Spleen (tissue), 7 donors: Measurements from ENCODE around the gene UNCX.

Experiments
- POLR2A ChIP-seq, 3 donors: fragments of 450-650 bp; IDR thresholded peaks; one replicate each; pipeline ENCODE4 v1.5.1; 2017; ENCODE audit warnings: antibody characterized with exemption in 3 of 3, mild to moderate bottlenecking in 1 of 3
- POLR2AphosphoS5 ChIP-seq, 3 donors: sonication (generic); formaldehyde crosslinking; IDR thresholded peaks; one replicate each; pipeline ENCODE4 v1.5.1; 2017; ENCODE audit warnings: antibody characterized with exemption in 3 of 3
- TF ChIP-seq, protein P1 (sequence below), 11 experiments: fragments of 200-600 bp in 7 of 11; fragments of 450-650 bp in 4 of 11; sonication (generic) in 4 of 11; IDR thresholded peaks in 8 of 11; conservative IDR thresholded peaks in 3 of 11; 1 replicate in 7 of 11; 2 replicates in 4 of 11; pipeline versions ENCODE4 v1.4.0 to v1.8.0; 2016 to 2021; ENCODE audit warnings: antibody characterized with exemption in 11 of 11, inconsistent platforms in 4 of 11, mild to moderate bottlenecking in 1 of 11
- donor health status: DM: no; HTN: no; CAD: no; lungs with moderate emphysema.
- donor health status: DM: no; HTN: no; CAD: no.
- donor health status: DM: no; HTN: no; CAD: no.

DNA sequence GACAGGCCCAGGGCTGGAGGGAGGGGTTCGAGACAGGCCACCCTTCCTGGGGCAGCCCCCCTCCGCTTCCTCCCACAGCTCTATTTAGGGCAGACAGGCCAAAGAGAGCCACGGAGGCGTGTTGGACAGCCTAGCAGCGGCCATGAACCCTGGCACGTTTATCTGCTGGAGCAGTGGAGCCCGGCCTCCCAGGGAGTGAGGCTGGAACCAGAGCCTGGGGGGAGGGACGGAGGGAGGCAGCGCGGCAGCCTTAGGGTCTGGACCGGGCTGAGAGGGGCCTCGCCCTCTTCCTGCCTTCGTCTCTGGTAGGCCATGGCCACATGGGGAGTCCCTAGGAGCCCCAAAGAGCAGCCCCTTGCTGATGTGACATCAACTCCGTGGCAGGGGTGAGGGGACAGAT lies 17.1 kb downstream of the UNCX start:
- TF ChIP-seq, protein P1, sequence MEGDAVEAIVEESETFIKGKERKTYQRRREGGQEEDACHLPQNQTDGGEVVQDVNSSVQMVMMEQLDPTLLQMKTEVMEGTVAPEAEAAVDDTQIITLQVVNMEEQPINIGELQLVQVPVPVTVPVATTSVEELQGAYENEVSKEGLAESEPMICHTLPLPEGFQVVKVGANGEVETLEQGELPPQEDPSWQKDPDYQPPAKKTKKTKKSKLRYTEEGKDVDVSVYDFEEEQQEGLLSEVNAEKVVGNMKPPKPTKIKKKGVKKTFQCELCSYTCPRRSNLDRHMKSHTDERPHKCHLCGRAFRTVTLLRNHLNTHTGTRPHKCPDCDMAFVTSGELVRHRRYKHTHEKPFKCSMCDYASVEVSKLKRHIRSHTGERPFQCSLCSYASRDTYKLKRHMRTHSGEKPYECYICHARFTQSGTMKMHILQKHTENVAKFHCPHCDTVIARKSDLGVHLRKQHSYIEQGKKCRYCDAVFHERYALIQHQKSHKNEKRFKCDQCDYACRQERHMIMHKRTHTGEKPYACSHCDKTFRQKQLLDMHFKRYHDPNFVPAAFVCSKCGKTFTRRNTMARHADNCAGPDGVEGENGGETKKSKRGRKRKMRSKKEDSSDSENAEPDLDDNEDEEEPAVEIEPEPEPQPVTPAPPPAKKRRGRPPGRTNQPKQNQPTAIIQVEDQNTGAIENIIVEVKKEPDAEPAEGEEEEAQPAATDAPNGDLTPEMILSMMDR (IDR thresholded peaks at IDR 0.05 in 8 of 11, conservative IDR thresholded peaks at IDR 0.05 in 3 of 11), result no peak
- no peak for TF ChIP-seq POLR2AphosphoS5 (IDR thresholded peaks at IDR 0.05)
- TF ChIP-seq POLR2A (IDR thresholded peaks at IDR 0.05), result no peak
